ENCODE results near the gene PACSIN1.
"Not testable (repeated sequence)": the region's sequence is repeated elsewhere in the genome, so short reads cannot be mapped to it uniquely, and the experiment has no call there.

The PACSIN1 gene

DNA sequence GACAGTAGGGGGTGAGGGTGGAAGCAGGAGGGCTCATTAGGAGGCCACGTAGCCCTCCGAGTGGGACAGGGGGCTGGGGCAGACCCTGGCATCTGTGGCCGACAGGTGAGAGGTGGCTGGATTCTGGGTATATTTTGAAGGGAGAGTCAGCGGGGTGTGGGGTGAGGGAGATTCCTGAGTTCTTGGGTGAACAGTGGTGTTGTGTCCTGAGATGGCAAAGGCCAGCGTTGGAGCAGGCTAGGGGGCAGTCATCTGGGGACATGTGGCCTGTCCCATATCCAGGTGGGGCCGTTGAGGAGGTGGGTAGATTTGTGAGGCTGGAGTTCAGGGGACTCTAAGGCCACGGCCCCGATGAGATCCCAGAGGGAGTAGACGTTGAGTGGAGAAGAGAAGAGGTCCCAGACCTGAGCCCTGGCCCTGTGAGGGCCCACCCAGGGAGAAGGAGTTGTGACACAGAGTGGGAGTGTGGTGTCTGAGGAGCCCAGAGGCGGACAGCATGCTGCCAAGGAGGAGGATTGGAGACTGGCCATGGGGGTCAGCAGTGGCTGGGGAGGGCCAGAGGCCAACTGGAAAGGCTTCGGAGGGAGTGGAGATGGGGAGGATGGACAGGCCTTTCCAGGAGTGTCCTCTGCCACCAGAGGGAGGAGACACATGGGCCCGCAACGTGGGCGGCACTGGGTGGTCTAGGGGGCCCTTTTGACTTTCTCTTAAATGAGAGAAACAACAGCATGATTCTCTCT, 19.6 kb downstream of the PACSIN1 start:
- no peak for DNase-seq (ENCODE audit: low read depth)

GRCh38 chr6:34486106-34486740, 20.3 kb downstream of the PACSIN1 start:
- DNase-seq (ENCODE audit: low read depth), result no peak

GRCh38 chr6:34486886-34487285, 21.0 kb downstream of the PACSIN1 start:
- not testable (repeated sequence) for DNase-seq (ENCODE audit: low read depth)

DNA sequence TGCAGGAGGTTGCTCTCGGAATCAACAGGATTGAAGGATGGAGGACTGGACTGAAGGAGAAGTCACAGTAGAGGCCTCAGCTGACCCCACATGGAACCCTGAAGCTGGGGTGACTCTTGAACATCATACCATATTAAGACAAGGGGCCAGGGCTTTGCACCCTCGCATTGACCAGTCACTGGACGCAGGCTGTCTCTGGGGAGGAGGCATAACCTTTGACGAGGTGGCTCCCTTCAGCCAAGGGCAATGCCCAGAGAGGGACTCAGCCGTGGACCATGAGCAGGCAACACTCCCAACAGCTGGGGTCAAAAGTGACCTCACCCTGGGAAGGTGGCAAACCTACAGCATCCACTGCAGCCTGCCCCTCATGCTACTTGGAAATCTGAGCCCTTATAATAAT, 21.7 kb downstream of the PACSIN1 start:
- DNase-seq (ENCODE audit: low read depth), result no peak

GRCh38 chr6:34489207-34489805, 23.4 kb downstream of the PACSIN1 start:
- no peak for DNase-seq (ENCODE audit: low read depth)

- no peak for DNase-seq (ENCODE audit: low read depth)
Measured at GRCh38 chr6:34490390-34491090, 24.7 kb downstream of the PACSIN1 start.

GRCh38 chr6:34491091-34491430, 25.2 kb downstream of the PACSIN1 start:
- no peak for DNase-seq (ENCODE audit: low read depth)

GRCh38 chr6:34493344-34493743, 27.5 kb downstream of the PACSIN1 start:
- no peak for DNase-seq (ENCODE audit: low read depth)

GRCh38 chr6:34494973-34495372, 29.1 kb downstream of the PACSIN1 start:
- DNase-seq (ENCODE audit: low read depth), result no peak

DNA sequence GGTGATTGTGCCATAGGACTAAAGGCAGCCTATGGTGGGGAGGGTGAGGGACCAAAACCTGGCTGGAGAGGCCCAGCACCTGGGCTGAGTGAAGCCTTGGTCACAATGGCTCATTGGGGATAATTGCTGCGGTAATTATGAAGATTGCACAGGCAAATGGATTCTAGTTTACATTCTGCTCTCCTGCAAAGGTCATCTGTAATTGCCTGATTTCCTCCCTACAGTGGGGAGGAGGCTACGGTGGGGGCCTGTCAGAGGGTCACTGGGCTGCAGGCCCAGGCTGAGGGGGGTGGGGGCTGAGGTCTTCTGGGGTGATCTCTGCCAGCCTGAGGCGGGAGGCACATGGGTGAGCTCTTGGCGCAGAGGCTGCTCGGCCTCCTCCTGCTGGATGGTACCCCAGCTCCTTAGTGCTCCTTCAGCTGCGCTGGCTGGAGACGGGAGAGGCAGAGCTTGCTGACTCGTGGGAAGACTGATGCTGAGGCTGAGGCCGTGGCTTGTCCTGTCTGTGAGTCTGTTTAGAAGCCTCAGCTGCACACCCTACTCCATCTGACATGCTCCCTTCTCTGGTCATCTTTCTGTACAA, 30.3 kb downstream of the PACSIN1 start:
- DNase-seq (ENCODE audit: low read depth), result no peak

DNA sequence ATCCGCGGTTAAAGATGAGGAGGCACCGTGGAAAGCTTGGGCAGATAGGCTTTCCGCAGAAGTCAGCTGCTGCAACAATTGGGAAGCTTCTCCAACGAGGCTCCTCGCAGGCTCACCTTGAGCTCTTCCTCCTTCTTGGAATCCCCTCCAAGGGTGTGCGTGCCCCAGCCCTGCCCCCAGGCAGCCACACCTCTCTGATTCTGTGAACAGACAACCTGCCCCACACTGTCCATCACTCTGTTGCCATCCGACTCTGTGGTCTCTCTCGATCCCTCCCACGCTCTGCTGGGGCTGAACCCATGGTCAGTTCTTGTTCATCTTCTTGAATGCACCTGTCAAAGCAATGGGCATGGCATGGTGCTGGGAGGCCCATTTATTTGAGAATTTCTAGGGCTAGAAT, 31.5 kb downstream of the PACSIN1 start:
- DNase-seq (ENCODE audit: low read depth), result no peak

DNA sequence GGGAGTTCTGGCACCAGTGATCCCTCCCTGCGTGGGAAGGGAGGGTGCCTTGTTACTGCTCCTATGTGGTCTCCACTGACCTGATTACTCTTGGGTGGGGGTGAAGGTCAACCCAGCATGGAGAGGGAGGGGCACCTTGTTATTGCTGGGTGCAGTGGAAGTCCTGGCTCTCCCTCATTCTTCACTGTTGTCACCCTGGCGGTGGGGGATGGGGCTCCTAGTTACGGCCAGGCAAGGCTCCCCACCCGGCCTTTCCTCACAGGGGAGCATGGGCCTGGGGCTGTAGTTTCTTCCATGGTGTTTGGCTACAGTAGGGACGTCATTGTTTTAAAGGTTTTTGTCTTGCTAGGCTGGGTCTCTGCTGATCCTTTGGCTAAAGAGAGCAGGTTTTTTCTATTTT, 40.8 kb downstream of the PACSIN1 start:
- DNase-seq (ENCODE audit: low read depth), result no peak

- no peak for DNase-seq (ENCODE audit: low read depth)
Measured at GRCh38 chr6:34508425-34508824, 42.5 kb downstream of the PACSIN1 start.

DNA sequence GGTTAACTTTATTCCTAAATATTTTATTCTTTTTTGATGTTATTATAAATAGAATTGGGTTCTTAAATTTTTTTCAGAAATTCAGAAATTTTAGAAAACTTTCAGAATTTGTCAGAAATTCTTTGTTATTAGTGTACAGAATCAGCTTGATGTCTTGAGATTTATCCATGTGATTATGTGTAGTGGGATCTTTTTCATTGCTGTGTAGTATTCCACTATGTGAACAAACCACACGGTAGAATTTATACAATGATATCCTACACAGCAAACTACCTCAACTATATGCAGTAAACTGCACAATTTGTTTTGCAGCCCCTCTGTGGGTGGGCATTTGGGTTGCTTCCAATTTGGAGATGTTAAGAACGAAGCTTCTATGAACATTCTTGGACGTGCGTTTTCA, 43.9 kb downstream of the PACSIN1 start:
- no peak for DNase-seq (ENCODE audit: low read depth)

DNA sequence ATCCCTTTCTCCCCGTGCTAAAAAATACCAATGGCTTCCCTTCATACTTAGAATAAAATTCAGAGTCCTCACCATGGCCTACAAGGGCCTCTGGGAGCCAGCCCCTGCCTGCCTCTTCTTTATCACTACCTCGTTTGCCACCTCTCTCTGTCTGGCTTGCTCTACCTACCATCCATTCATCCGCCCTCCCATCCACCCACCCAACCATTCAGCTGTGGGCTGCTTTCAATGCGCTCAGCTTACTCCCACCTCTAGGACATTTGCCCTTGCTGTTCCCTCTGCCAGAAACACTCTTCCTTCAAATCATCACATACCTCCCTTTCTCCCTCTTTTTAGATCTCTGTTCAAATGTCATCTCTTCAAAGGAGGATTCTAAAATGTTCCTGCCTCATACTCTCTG, 44.4 kb downstream of the PACSIN1 start:
- DNase-seq (ENCODE audit: low read depth), result no peak

DNA sequence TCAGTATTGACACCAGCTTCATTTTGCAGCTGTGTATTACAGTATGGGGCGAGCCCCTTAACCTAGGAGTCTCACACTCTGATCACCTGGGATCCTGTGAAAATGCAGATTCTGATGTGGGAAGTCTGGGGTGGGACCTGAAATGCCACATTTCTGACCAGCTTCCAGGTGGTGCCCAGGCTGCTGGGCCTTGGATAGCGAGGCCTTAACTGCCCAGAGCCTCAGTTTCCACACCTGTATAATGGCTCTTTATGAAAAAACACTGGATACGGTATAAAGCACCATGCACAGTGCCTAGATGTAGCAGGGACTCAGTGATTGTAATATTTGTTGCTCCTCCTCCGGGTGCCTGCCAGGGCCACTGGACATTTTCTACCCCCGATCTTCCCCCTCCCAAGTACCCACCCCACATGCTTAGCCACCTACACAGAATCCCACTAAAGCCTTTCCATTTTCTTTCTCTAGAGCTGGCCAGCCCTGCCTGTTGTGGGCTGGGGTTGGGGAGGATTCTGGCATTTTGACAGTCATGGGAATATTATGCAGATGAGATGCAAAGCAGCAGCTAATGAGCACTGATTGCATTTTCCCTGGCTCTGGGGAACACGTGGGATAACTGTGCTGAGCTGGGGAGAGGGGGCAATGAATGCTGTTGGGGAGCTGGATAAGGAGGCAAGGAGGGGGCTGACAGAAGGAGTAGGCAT, 45.5 kb downstream of the PACSIN1 start:
- no peak for DNase-seq (ENCODE audit: low read depth)

GRCh38 chr6:34511915-34512737, 46.2 kb downstream of the PACSIN1 start:
- DNase-seq (ENCODE audit: low read depth), result no peak

- DNase-seq (ENCODE audit: low read depth), result no peak
Measured at GRCh38 chr6:34512738-34513115, 46.9 kb downstream of the PACSIN1 start.

DNA sequence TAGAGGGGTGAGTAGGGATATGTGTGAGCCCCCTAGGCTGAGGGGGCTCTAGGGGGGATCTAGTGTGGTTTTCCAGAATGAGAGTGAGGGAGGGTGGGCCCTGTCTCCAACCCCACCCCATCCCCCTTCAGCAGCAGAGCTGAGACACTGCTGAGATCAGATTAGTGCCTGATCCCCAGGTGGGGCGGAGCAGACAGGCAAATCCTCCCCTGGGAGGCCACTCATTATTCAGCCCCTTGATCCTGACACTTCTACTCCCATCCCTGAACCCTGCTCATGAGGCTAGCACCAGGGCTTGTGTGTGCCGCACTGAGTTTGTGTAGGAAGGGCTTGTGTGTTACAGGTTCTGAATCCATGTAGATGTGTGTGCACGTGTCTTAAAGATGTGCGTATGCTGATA, 47.8 kb downstream of the PACSIN1 start:
- DNase-seq (ENCODE audit: low read depth), result no peak

DNA sequence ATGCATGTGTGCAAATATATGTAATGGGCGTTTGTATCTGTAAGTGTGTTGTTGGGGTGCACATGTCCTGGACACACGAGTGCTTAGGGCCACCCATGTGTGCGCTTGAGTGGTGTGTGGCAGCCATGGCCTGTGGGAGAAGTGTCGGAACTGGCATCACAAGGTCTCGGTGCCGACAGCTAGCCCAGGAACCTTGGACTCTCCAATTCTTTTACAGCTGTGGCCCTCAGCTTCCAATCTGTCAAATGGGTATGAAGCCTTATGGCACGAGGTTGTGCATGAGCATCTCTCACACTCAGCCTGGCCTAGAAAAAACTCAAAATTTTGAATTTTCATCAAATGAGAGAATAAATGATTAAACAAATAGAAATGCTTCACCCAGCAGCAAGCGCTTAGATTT, 48.2 kb downstream of the PACSIN1 start:
- DNase-seq (ENCODE audit: low read depth), result no peak

All from T follicular helper cell (primary cell).